ENCODE data around the gene GPR143. TPM values are rescaled to one million over a fixed set of nuclear protein-coding genes. Genes with fewer than 3 reads are reported as not detected.

Gene GPR143
- total RNA-seq, 1 experiment from 2014 or later = not detected

GRCh38 chrX:9757366-9757765 is 8.3 kb downstream of the GPR143 start:
- Histone ChIP-seq H3K4me1 (ENCODE audit: control insufficient read depth, insufficient read depth, low read length) (no peaks in the 10 kb centered on the region), H3K9me3 (ENCODE audit: control insufficient read depth, insufficient read depth, low read depth, low read length) (no peaks in the 10 kb centered on the region), H3K4me3 (ENCODE audit: low read depth in 2 of 2, low read length in 2 of 2) (no peak overlapping the region), H3K27ac (ENCODE audit: low read length) (no peak overlapping the region), H3K27me3 (ENCODE audit: control insufficient read depth, insufficient read depth, low read length) (no peaks in the 10 kb centered on the region), H3K36me3 (ENCODE audit: control insufficient read depth, insufficient read depth, low read length) (no peaks in the 10 kb centered on the region)
- DNase-seq (ENCODE audit: low read depth, low spot score) = no peak
- intact Hi-C loops (cut with micrococcal nuclease; ENCODE audit: unreplicated experiment) (no loop called here), in situ Hi-C loops (cut with HindIII; ENCODE audit: low pct_unique_long_range_greater_than_20kb, low sequenced_read_pairs) (no loop called here)
- no peak for ATAC-seq
- ChIA-PET POLR2A (no interaction called here), CTCF (no interaction called here)
- BruUV-seq (replicated peaks) = no TSS peak
- TF ChIP-seq POLR2AphosphoS5 (IDR thresholded peaks at IDR 0.05; ENCODE audit: low read depth, low read length) (no peak), CTCF (IDR thresholded peaks at IDR 0.05) (no peak), TCF7L2 (IDR thresholded peaks at IDR 0.05; ENCODE audit: low read depth, low read length) (no peak), SIN3A (IDR thresholded peaks at IDR 0.05; ENCODE audit: borderline replicate concordance, insufficient read depth, low read depth, low read length) (no peak)

DNA sequence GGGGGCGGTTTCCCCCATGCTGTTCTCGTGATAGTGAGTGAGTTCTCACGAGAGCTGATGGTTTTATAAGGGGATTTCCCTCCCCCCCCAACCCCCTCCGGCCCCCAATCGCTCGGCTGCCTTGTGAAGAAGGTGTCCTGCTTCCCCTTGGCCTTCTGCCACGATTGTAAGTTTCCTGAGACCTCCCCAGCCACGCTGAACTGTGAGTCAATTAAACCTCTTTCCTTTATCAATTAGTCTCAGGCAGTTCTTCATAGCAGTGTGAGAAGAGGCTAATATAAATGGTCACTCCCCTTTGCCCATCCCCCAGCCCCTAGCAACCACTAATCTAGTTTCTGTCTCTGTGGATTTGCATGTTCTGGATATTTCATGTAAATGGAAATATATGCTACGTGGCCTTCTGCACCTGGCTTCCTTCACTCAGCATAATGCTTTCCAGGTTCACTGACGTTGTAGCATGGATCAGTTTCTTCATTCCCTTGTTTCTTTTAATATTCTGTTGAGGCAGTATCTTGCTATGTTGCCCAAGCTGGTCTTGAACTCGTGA is 16.4 kb downstream of the GPR143 start:
- DNase-seq (ENCODE audit: low read depth, low spot score) (no peak), ATAC-seq (no peak)
- in situ Hi-C loops (cut with HindIII; ENCODE audit: low pct_unique_long_range_greater_than_20kb, low sequenced_read_pairs) = no loop called here
- TF ChIP-seq POLR2AphosphoS5 (IDR thresholded peaks at IDR 0.05; ENCODE audit: low read depth, low read length) (no peak), TCF7L2 (IDR thresholded peaks at IDR 0.05; ENCODE audit: low read depth, low read length) (no peak), SIN3A (IDR thresholded peaks at IDR 0.05; ENCODE audit: borderline replicate concordance, insufficient read depth, low read depth, low read length) (no peak), REST (IDR thresholded peaks at IDR 0.05; ENCODE audit: insufficient read depth in 1 of 2, low read depth in 2 of 2, low read length in 1 of 2) (no peak)
- CTCF ChIA-PET = no interaction called here
- H3K27ac ChIP-seq (ENCODE audit: low read length) = no peak overlapping the region
- POLR2A ChIA-PET = no interaction called here
- no TSS peak for BruUV-seq (replicated peaks)
- H3K36me3 ChIP-seq (ENCODE audit: control insufficient read depth, insufficient read depth, low read length) = no peaks in the 10 kb centered on the region
- H3K4me1 ChIP-seq (ENCODE audit: control insufficient read depth, insufficient read depth, low read length) = no peaks in the 10 kb centered on the region
- H3K9me3 ChIP-seq (ENCODE audit: control insufficient read depth, insufficient read depth, low read depth, low read length) = no peaks in the 10 kb centered on the region
- H3K27me3 ChIP-seq (ENCODE audit: control insufficient read depth, insufficient read depth, low read length) = no peaks in the 10 kb centered on the region
- no peak overlapping the region for H3K4me3 ChIP-seq (ENCODE audit: low read depth in 2 of 2, low read length in 2 of 2)
- intact Hi-C loops (cut with micrococcal nuclease; ENCODE audit: unreplicated experiment) = no loop called here

DNA sequence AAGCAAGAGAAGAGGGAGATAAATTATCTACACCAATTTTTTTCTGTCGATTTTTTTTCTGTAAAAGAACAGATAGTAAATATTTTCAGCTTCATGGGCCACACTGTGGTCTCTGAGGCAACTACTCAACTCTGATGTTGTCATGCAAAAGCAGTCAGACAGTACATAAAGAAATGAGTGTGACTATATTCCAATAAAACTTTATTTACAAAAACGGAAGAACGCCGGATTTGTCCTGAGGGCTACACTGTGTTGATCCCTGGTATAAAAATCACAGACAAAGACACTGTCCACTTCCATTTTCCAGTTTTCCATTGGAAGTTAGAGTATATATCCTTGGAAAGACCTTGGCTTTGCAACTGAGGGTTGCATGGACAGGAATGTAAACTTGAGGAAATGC is 18.0 kb downstream of the GPR143 start:
- TF ChIP-seq REST (IDR thresholded peaks at IDR 0.05; ENCODE audit: insufficient read depth in 1 of 2, low read depth in 2 of 2, low read length in 1 of 2) (no peak), POLR2AphosphoS5 (IDR thresholded peaks at IDR 0.05; ENCODE audit: low read depth, low read length) (no peak), TCF7L2 (IDR thresholded peaks at IDR 0.05; ENCODE audit: low read depth, low read length) (no peak), CTCF (IDR thresholded peaks at IDR 0.05) (no peak), SIN3A (IDR thresholded peaks at IDR 0.05; ENCODE audit: borderline replicate concordance, insufficient read depth, low read depth, low read length) (no peak)
- no TSS peak for BruUV-seq (replicated peaks)
- Histone ChIP-seq H3K27me3 (ENCODE audit: control insufficient read depth, insufficient read depth, low read length) (no peaks in the 10 kb centered on the region), H3K4me3 (ENCODE audit: low read depth in 2 of 2, low read length in 2 of 2) (no peak overlapping the region), H3K9me3 (ENCODE audit: control insufficient read depth, insufficient read depth, low read depth, low read length) (no peaks in the 10 kb centered on the region), H3K36me3 (ENCODE audit: control insufficient read depth, insufficient read depth, low read length) (no peaks in the 10 kb centered on the region), H3K27ac (ENCODE audit: low read length) (no peak overlapping the region), H3K4me1 (ENCODE audit: control insufficient read depth, insufficient read depth, low read length) (no peaks in the 10 kb centered on the region)
- no peak for DNase-seq (ENCODE audit: low read depth, low spot score)
- in situ Hi-C loops (cut with HindIII; ENCODE audit: low pct_unique_long_range_greater_than_20kb, low sequenced_read_pairs) = no loop called here
- ATAC-seq = no peak
- intact Hi-C loops (cut with micrococcal nuclease; ENCODE audit: unreplicated experiment) = no loop called here
- POLR2A ChIA-PET = no interaction called here
- CTCF ChIA-PET = no interaction called here
